Smooth muscle cell (in vitro differentiated cells): ENCODE results near the gene IFNGR2. TPM values are rescaled to one million over a fixed set of nuclear protein-coding genes. Genes with fewer than 3 reads are reported as not detected.

ENCODE experiments used
- DNase-seq: peaks from one replicate; lab custom pipeline; 2025; ENCODE audit not compliant: unreplicated experiment; lab: John Stamatoyannopoulos, UW
- H2AFZ ChIP-seq: fragments of 200-600 bp; sonication (generic); 2 replicates; pipeline ENCODE4 v1.6.0; 2016; ENCODE audit warnings: antibody characterized with exemption, low read depth, mild to moderate bottlenecking
- H3F3A ChIP-seq: fragments of 200-600 bp; sonication (generic); 2 replicates; pipeline ENCODE4 v1.6.0; 2017; ENCODE audit warnings: antibody characterized with exemption, low read depth
- H3K27ac ChIP-seq: fragments of 200-600 bp; sonication (generic); 2 replicates; pipeline ENCODE4 v1.5.1; 2016; ENCODE audit warnings: low read depth, mild to moderate bottlenecking
- H3K27me3 ChIP-seq: fragments of 200-600 bp; sonication (generic); 2 replicates; pipeline ENCODE4 v1.6.1; 2016; ENCODE audit warnings: low read depth, mild to moderate bottlenecking
- H3K36me3 ChIP-seq: fragments of 200-600 bp; sonication (generic); 2 replicates; pipeline ENCODE4 v1.5.1; 2016; ENCODE audit warnings: low read depth
- H3K4me1 ChIP-seq: fragments of 200-600 bp; sonication (generic); 2 replicates; pipeline ENCODE4 v1.5.1; 2016; ENCODE audit warnings: low read depth
- H3K4me2 ChIP-seq: fragments of 200-600 bp; sonication (generic); 2 replicates; pipeline ENCODE4 v1.6.0; 2016; ENCODE audit warnings: mild to moderate bottlenecking
- H3K4me3 ChIP-seq: fragments of 200-600 bp; sonication (generic); 2 replicates; pipeline ENCODE4 v1.5.1; 2016; ENCODE audit warnings: mild to moderate bottlenecking
- H3K79me2 ChIP-seq: fragments of 200-600 bp; sonication (generic); 2 replicates; pipeline ENCODE4 v1.6.0; 2016; ENCODE audit warnings: low read depth, mild to moderate bottlenecking
- H3K9ac ChIP-seq: fragments of 200-600 bp; sonication (generic); 2 replicates; pipeline ENCODE4 v1.6.0; 2016; ENCODE audit warnings: low read depth
- H3K9me3 ChIP-seq: fragments of 200-600 bp; sonication (generic); replicated peaks from 2 replicates; pipeline ENCODE4 v1.5.1; 2016; ENCODE audit warnings: low read depth
- H4K20me1 ChIP-seq: fragments of 200-600 bp; sonication (generic); 2 replicates; pipeline ENCODE4 v1.6.0; 2016; ENCODE audit warnings: low read depth
- WGBS: methylation state at CpG from one replicate; pipeline ENCODE4 v1.1.7; 2016; ENCODE audit warnings: low lambda C conversion rate; 5-methylcytosine and 5-hydroxymethylcytosine counted together
- polyA plus RNA-seq: library from polyadenylated mRNA; unstranded; fragments of >200 nt; fragmentation: Nextera tagmentation; extraction: Ambion mirVana; gene quantifications from 2 replicates; pipeline ENCODE4 v1.2.1, GENCODE V29; 2016
- total RNA-seq: library from RNA; depleted of rRNA; stranded (reverse); fragments of >200 nt; gene quantifications from 2 replicates; pipeline ENCODE4 v1.2.3, GENCODE V29; 2014
- TF ChIP-seq, protein P1 (sequence below): fragments of 200-600 bp; sonication (generic); IDR thresholded peaks from 2 replicates; pipeline ENCODE4 v1.5.1; 2017; ENCODE audit warnings: borderline replicate concordance, mild to moderate bottlenecking, antibody characterized with exemption; ENCODE audit not compliant: insufficient read depth, poor library complexity, severe bottlenecking

Gene IFNGR2
- total and polyA plus RNA-seq, 2 experiments from 2014 or later, result 117 to 127 TPM

DNA sequence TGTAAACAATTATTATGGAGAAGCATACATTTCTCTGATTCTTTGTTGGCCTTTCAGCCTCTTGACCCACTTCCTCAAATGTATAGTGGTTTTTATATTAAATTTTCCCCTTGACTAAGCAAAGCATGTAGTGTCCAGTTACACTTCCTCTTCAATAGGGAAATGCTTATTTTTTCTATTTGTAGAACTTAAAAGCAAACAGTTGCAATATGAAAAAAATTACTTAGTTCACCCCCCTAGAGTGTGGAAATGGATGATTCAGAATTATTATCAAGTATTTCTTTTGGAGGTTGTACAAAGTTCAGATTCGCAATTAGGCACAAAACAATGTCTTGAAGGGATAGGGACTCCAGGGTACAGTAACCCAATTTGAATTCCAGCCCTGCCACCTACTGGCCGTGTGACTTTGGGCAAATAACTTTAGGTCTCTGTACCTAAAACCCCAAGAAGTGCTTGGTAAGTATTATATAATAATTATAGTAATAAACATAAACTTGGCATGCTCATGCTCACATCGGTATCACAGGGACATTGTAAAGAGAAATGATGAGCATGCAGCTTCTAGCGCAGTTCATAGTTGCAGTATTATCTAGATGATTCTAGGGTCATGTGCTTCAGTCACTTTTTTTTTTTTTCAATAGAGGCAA lies 28.6 kb upstream of the IFNGR2 start:
- Histone ChIP-seq H3K27me3 (no peaks in the 10 kb centered on the region), H3F3A (peaks cover 2% of the 10 kb centered on the region), H3K4me1 (peaks cover 2% of the 10 kb centered on the region), H3K4me2 (no peak overlapping the region), H3K4me3 (no peak overlapping the region), H3K79me2 (no peaks in the 10 kb centered on the region), H4K20me1 (no peaks in the 10 kb centered on the region), H3K27ac (peak overlapping the region; percentile 45), H3K9me3 (no peaks in the 10 kb centered on the region), H3K9ac (no peak overlapping the region), H3K36me3 (no peaks in the 10 kb centered on the region), H2AFZ (no peak overlapping the region)
- DNase-seq, result no peak
- 38% methylated on average over 4 of the region's 4 CpGs for WGBS
- TF ChIP-seq, protein P1, sequence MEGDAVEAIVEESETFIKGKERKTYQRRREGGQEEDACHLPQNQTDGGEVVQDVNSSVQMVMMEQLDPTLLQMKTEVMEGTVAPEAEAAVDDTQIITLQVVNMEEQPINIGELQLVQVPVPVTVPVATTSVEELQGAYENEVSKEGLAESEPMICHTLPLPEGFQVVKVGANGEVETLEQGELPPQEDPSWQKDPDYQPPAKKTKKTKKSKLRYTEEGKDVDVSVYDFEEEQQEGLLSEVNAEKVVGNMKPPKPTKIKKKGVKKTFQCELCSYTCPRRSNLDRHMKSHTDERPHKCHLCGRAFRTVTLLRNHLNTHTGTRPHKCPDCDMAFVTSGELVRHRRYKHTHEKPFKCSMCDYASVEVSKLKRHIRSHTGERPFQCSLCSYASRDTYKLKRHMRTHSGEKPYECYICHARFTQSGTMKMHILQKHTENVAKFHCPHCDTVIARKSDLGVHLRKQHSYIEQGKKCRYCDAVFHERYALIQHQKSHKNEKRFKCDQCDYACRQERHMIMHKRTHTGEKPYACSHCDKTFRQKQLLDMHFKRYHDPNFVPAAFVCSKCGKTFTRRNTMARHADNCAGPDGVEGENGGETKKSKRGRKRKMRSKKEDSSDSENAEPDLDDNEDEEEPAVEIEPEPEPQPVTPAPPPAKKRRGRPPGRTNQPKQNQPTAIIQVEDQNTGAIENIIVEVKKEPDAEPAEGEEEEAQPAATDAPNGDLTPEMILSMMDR, result peak; percentile 49

DNA sequence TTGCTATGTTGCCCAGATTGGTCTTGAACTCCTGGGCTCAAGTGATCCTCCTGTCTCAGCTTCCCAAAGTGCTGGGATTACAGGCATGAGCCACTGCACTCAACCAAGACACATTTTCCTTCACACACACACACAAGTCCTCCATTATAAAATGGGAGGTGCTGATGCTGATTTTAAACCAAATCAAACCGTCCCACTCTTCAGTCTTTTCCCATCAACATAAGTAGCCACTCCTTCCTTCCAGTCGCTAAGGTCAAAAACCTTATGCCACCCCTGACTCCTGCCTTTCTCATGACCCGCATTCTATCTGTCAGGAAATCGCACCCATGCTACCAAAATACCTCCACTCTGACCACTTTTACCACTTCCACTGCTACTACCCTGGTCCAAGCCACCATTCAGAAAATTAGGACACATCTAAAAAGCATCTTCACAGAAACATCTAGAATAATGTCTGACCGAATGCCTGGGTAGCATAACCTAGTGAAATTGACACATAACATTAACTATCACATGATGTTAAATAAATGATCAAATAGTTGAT lies 28.0 kb upstream of the IFNGR2 start:
- Histone ChIP-seq H2AFZ (no peak overlapping the region), H3K36me3 (no peaks in the 10 kb centered on the region), H3F3A (peaks cover 7% of the 10 kb centered on the region), H3K4me2 (no peak overlapping the region), H3K9me3 (no peaks in the 10 kb centered on the region), H3K27me3 (no peaks in the 10 kb centered on the region), H4K20me1 (no peaks in the 10 kb centered on the region), H3K9ac (no peak overlapping the region), H3K4me3 (no peak overlapping the region), H3K27ac (no peak overlapping the region), H3K79me2 (no peaks in the 10 kb centered on the region), H3K4me1 (peaks cover 8% of the 10 kb centered on the region)
- WGBS, result 79% methylated on average over 5 of the region's 5 CpGs
- DNase-seq, result no peak
- TF ChIP-seq, protein P1, result no peak

GRCh38 chr21:33377221-33377920 lies 25.8 kb upstream of the IFNGR2 start:
- H3K9ac ChIP-seq, result no peak overlapping the region
- no peak overlapping the region for H3K4me3 ChIP-seq
- peaks cover 20% of the 10 kb centered on the region for H3F3A ChIP-seq
- peaks cover 9% of the 10 kb centered on the region for H3K4me1 ChIP-seq
- no peak overlapping the region for H3K27ac ChIP-seq
- WGBS, result 91% methylated on average over 6 of the region's 6 CpGs
- no peak for DNase-seq
- H3K9me3 ChIP-seq, result no peaks in the 10 kb centered on the region
- no peaks in the 10 kb centered on the region for H4K20me1 ChIP-seq
- no peaks in the 10 kb centered on the region for H3K79me2 ChIP-seq
- H3K27me3 ChIP-seq, result no peaks in the 10 kb centered on the region
- no peaks in the 10 kb centered on the region for H3K36me3 ChIP-seq
- H3K4me2 ChIP-seq, result no peak overlapping the region
- TF ChIP-seq, protein P1, result no peak
- H2AFZ ChIP-seq, result no peak overlapping the region
